Lower leg skin (tissue), 3 donors: ENCODE data around the gene METTL26.

Experiments used
- CTCF ChIP-seq, 3 donors: fragments of 450-650 bp; IDR thresholded peaks; one replicate each; pipeline ENCODE4 v1.5.1; 2016; ENCODE audit warnings: antibody characterized with exemption in 3 of 3, mild to moderate bottlenecking in 3 of 3, moderate library complexity in 2 of 3
- POLR2A ChIP-seq, 2 donors: fragments of 450-650 bp; IDR thresholded peaks; one replicate each; pipeline ENCODE4 v1.6.1; 2016 to 2017; ENCODE audit warnings: antibody characterized with exemption in 2 of 2, mild to moderate bottlenecking in 1 of 2, moderate library complexity in 1 of 2

GRCh38 chr16:674214-674881 lies 38.2 kb upstream of the METTL26 start:
- TF ChIP-seq POLR2A (IDR thresholded peaks at IDR 0.05), result no peak
- TF ChIP-seq CTCF (IDR thresholded peaks at IDR 0.05), result no peak
